IPS DF 19.7 (cell line): ENCODE measurements around the gene ZNF324.

Experiments used
- DNase-seq: peaks from one replicate; pipeline ENCODE4 v3.0.0-alpha.2; 2013; ENCODE audit warnings: low read depth, low spot score

Gene ZNF324

DNA sequence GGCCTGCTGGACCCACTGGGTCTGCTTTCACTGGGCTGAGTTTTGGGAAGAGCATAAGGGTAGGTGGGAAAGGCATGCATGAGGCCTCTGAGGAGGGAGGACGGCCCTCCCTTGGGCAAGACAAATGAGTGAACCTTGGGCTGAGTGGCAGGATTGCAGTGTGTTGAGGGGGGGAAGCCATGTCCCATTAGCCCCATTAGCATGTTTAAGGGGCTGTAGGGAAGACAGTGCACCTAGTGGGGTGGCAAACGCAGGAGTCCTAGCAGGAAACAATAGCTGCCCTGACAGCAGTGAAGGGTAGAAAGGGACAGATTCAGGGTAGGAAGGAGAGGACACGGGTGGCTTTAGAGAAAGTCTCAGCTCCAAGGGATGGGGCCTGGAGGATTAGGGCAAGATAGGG, 55.8 kb downstream of the ZNF324 start:
- DNase-seq: no peak
